ENCODE results near the gene PIK3CB.

GRCh38 chr3:138862531-138862923 is 27.8 kb upstream of the PIK3CB start:
- TF ChIP-seq CTCF (IDR thresholded peaks at IDR 0.05) (no peak), POLR2A (IDR thresholded peaks at IDR 0.05) (no peak)

Measured in Peyer's patch (tissue), 4 donors.